ENCODE data around the gene NFKBIB.

- TF ChIP-seq CTCF (IDR thresholded peaks at IDR 0.05; ENCODE audit: borderline replicate concordance, extremely low read depth, low read length, poor library complexity, severe bottlenecking): no peak
- no peak for TF ChIP-seq EZH2 (IDR thresholded peaks at IDR 0.05; ENCODE audit: borderline replicate concordance, low read depth, low read length, severe bottlenecking)
These were observed 47.3 kb upstream of the NFKBIB start for GRCh38 chr19:38852231-38853044.
